ENCODE results near the gene CRB3.
A peak's percentile ranks its signal among the peaks of the same experiment; 100 is the strongest.

Gene CRB3

GRCh38 chr19:6466526-6467248 is 2.6 kb downstream of the CRB3 start:
- no peak for DNase-seq (ENCODE audit: low read depth)

GRCh38 chr19:6467384-6467783 is 3.3 kb downstream of the CRB3 start:
- DNase-seq (ENCODE audit: low read depth) = no peak

GRCh38 chr19:6470173-6470572 is 6.1 kb downstream of the CRB3 start:
- DNase-seq (ENCODE audit: low read depth) = no peak

GRCh38 chr19:6471076-6471475 is 7.0 kb downstream of the CRB3 start:
- DNase-seq (ENCODE audit: low read depth) = no peak

DNA sequence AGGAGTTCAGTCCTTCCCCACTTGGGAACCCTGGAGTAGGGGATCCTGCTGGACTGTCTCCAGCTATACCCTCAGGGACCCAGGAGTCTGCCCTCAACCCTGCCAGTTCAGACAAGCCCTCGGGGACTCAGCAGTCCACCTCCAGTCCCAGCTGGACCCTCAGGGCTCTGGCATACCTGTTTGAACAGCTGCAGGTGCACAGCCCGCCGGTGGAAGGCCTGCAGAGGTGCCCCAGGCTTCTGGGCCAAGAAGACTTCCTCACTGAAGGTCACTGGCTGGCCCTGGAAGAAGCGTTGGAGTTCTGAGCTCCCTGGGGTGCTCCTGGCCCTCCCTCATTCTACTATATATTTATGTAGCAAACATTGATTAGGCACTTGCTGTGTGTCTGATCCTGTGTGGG is 8.6 kb downstream of the CRB3 start:
- no peak for DNase-seq (ENCODE audit: low read depth)

DNA sequence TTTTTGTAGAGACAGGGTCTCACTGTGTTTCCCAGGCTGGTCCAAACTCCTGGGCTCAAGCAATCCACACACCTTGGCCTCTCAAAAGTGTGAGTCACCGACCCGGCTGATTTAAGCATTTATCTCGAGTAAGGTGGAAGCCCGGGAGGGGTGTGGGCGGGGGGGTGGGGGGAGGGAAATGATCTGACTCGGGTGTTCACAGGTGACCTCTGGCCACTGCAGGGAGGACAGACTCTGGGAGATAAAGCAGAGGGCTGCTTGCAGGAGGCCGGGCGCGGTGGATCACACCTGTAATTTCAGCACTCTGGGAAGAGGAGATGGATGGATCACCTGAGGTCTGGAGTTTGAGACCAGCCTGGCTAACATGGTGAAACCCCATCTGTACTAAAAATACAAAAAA is 9.6 kb downstream of the CRB3 start:
- no peak for DNase-seq (ENCODE audit: low read depth)

- no peak for DNase-seq (ENCODE audit: low read depth)
Measured at GRCh38 chr19:6475321-6476108, 11.4 kb downstream of the CRB3 start.

DNA sequence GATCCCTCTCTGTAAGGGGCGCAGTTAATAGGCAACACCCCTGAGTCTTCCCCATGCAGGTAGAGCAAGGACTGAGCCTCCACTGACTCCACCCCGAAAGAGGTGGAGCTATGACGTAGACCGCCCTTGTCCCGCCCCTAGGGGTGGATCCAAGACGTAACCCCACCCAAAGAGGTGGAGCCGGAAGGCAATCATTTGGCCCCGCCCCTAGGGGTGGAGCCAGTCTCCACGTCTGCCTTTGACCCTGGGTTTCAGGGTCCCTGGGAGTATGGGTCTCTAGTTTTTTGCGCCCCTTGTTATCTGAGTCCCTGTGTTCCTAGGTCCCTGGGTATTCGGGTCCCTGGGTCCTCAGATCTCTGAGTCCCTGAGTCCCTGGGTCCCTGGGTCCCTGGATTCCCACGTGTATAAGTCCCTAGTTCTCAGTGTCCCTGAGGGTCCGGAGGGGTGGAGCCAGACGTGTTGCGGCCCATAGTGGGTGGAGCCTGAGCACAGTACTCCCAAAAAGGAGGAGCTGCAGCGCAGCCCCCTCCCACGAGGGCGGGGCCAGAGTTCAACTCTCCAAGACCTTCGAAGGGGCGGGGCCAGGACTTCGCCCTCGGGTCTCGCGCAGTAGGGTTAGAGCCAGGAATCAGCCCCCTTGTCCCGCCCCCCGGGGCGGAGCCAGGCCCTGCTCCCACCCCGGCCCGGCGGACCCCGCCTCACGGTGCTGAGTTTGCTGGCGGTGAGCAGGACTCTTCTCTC is 12.3 kb downstream of the CRB3 start:
- peak; percentile 45 for DNase-seq (ENCODE audit: low read depth)

DNA sequence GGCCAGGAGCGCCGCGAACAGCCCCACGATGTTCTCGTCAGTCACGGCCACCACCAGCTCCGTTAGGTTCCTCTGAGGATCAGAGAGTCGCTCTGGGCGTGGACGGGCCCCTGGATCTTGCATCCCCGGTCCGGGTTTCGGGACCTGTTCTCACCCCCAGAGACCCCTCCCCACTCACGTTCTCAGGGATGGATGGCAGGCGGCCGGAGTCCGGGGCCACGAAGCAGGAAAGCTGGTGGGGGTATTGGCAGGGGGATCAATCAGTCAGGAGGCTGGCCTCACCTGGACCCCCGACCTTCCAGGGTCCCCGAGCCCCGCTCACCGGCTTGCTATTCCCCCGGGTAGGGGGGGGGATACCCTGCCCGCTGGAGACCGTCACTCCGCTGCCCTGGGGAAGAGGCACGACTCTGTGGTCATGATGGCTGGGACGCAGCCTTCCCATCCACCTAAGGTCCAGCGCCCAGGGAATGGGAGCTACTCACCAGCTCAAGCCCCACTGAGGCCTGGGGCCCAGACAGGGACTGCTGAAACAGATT is 12.9 kb downstream of the CRB3 start:
- DNase-seq (ENCODE audit: low read depth) = no peak

- DNase-seq (ENCODE audit: low read depth) = no peak
Measured at GRCh38 chr19:6478815-6479214, 14.7 kb downstream of the CRB3 start.

DNA sequence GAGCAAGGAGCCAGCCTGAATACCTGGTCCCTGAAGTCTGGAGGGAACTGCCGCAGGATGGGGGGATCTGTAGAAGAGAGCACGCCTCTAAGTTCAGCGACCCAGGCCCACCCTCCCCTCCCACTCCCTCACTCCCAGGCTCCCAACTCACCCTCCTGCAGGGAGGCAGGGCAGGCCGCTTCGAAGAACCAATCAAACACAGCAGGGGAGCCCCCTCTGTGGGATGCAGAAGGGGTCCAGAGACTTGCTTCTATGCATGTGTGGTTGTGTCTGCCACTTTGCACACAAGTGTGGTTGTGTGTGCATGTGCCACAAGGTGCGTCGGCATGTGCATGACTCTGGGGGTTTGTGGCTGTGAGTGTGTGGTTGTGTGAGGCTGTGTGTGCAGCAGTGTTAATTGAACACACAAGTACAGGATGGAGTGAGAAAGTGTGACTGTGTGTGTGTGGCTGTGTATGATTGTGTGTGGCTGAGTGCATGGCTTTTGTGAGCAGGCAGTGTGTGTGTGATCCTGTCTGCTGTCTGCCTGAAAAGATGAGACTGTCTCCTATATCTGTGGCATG is 15.8 kb downstream of the CRB3 start:
- no peak for DNase-seq (ENCODE audit: low read depth)

- DNase-seq (ENCODE audit: low read depth) = no peak
Measured at GRCh38 chr19:6480848-6481415, 16.9 kb downstream of the CRB3 start.

- peak; percentile 51 for DNase-seq (ENCODE audit: low read depth)
Measured at GRCh38 chr19:6481541-6482342, 17.7 kb downstream of the CRB3 start, which contains the start of gene DENND1C. TSS of gene DENND1C (minus strand) at chr19:6481787. CDS start at chr19:6481695, 92 bp downstream.

- DNase-seq (ENCODE audit: low read depth) = no peak
Measured at GRCh38 chr19:6482343-6482686, 18.2 kb downstream of the CRB3 start.

GRCh38 chr19:6483235-6483634 is 19.2 kb downstream of the CRB3 start:
- DNase-seq (ENCODE audit: low read depth) = no peak

GRCh38 chr19:6484230-6484629 is 20.2 kb downstream of the CRB3 start:
- DNase-seq (ENCODE audit: low read depth) = no peak

DNA sequence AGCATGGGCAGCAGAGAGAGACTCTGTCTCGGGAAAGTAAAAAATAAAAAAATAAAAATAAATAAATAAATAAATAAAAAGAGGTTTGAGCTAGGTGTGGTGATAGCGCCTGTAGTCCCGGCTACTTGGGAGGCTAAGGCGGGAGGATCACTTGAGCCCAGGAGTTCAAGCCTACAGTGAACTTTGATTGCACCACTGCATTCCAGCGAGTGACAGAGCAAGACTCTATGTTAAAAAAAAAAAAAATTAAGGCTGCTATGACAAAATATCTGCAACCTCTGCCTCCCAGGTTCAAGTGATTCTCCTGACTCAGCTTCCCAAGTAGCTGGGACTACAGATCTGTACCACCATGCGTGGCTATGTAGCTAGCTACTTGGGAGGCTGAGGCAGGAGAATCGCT is 20.8 kb downstream of the CRB3 start:
- no peak for DNase-seq (ENCODE audit: low read depth)

DNA sequence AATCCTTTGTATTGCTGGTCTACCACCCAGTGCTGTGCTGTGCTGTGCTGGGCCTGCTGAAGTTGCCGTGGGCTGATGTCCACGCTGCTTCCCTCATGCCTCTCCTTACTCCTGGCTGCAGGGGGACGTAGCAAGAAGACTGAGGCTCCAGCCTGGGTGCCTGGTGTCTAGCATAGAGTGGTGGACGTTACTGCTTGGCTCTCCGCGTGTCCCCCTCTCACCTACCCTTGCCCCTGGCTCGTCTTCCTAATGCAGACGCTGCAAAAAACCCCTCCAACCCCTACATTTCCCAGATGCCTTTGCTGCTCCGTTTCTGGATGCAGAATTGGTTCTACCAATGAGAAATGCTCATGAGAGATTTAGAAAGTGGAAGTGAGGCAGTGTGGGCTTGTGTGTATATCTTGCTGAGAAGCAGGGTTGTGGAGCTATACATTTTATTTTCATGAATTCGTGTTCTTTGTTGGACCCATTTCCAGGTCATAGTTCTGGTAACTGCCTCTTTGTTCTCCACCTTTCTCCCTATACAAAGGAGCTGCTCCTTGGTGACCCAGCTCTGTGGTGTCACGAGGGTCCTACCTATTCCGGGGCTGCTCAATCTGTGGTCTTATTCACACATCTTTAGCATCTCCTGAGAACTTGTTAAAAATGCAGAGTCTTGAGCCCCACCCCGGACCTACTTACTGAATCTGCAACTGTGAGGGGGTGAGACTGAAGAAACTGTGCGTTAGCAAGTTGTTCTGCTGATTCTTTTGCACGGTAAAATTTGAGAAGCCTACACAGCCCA is 25.4 kb downstream of the CRB3 start:
- DNase-seq (ENCODE audit: low read depth) = no peak

- DNase-seq (ENCODE audit: low read depth) = no peak
Measured at GRCh38 chr19:6490134-6490533, 26.1 kb downstream of the CRB3 start.

All from stimulated activated CD8-positive, alpha-beta memory T cell treated with anti-CD3 and anti-CD28 coated beads, Interleukin-7, amount 100 ng/mL, for 24 hours (primary cell).